ENCODE measurements around the gene UBXN7.
"Not testable (repeated sequence)": the region's sequence is repeated elsewhere in the genome, so short reads cannot be mapped to it uniquely, and the experiment has no call there.

The UBXN7 gene, protein sequence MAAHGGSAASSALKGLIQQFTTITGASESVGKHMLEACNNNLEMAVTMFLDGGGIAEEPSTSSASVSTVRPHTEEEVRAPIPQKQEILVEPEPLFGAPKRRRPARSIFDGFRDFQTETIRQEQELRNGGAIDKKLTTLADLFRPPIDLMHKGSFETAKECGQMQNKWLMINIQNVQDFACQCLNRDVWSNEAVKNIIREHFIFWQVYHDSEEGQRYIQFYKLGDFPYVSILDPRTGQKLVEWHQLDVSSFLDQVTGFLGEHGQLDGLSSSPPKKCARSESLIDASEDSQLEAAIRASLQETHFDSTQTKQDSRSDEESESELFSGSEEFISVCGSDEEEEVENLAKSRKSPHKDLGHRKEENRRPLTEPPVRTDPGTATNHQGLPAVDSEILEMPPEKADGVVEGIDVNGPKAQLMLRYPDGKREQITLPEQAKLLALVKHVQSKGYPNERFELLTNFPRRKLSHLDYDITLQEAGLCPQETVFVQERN

DNA sequence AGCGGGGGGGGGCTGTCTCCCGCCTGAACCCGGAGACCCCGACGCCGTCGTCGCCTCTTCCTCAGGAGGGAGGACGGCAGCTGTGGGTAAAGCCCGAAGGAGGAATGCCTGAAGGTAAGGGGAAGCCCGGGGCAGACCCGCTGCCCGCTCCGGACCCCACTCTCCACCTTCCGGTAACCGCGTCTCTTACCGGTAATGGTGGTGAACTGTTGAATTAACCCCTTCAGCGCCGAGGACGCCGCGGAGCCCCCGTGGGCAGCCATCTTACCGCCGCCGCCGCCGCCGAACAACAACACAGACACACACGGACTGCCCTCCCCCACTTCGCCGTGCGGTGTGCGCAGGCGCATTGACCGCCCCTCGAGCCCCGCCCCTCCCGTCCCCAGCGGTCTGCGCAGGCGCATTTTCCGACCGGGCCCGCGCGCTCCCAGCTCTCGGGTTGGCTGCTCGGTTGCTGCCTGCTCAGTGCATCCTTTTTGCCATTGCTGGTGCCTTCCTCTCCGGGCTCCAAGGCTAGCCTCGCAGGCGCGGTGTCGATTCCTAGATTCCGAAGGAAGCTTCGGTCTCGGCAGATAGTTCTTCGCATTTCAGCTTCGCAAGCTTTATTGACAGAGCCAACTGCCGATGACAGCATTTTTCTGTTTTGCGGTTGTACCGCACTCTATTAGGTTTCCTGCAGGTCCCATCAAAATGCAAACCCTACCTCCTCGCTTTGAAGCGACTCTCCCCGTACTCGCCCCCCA lies at the start of gene UBXN7:
Gene UBXN7, minus strand, starts transcription at position 291 of the 743 bp plus-strand sequence. Its CDS starts 28 bp downstream, at position 263.
- Mint-ChIP-seq H3K27ac (peak within 1 kb of the TSS; percentile 97), H3K9me3 (no peaks in the 10 kb centered on the region), H3K27me3 (no peaks in the 10 kb centered on the region), H3K36me3 (ENCODE audit: low read depth) (peaks cover 25% of the 10 kb centered on the region), H3K4me3 (peak within 1 kb of the TSS; percentile 77), H3K4me1 (ENCODE audit: low read depth) (peaks cover 22% of the 10 kb centered on the region)
- DNase-seq = peak; percentile 99

DNA sequence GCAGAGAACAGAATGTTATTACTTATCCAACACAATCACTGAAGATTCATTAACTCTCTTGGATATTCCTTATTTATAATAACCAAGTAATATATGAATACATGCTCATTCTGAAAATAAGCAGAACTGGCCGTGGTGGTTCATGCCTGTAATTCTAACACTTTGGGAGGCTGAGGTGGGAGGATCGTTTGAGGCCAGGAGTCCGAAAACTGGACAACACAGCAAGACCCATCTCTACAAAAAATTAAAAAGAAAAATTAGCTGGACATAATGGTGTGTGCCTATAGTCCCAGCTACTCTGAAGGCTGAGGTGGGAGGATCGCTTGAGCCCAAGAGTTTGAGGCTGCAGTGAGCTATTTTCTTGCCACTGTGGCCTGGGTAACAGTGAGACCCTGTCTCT lies 45.5 kb upstream of the UBXN7 start:
- Mint-ChIP-seq H3K9me3 (no peaks in the 10 kb centered on the region), H3K27me3 (no peaks in the 10 kb centered on the region), H3K27ac (no peak overlapping the region), H3K36me3 (ENCODE audit: low read depth) (peaks cover 84% of the 10 kb centered on the region), H3K4me3 (no peak overlapping the region), H3K4me1 (ENCODE audit: low read depth) (no peaks in the 10 kb centered on the region)
- no peak for DNase-seq

DNA sequence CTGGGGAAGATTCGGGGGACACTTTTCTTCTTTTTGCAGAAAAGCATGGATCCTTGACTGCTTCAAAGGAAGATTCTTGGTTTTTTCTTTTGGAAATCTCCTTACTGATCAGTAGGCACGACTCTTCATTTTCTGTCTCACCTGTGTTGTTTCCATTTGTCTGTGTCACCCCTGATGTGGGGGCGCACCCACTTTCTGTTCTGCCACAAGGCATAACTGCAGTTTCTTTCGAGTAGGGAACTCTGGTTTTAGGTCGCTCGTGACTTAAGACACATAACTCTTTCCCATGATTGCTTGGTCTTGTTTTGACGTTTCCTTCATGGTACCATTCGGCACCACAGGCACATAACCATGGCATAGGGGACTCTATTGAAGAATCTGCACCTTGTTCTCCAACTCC lies 40.1 kb upstream of the UBXN7 start:
- H3K36me3 Mint-ChIP-seq (ENCODE audit: low read depth) = peaks cover 83% of the 10 kb centered on the region
- H3K4me1 Mint-ChIP-seq (ENCODE audit: low read depth) = peaks cover 10% of the 10 kb centered on the region
- no peak for DNase-seq
- no peaks in the 10 kb centered on the region for H3K9me3 Mint-ChIP-seq
- no peak overlapping the region for H3K4me3 Mint-ChIP-seq
- no peaks in the 10 kb centered on the region for H3K27me3 Mint-ChIP-seq
- peak overlapping the region; percentile 1 for H3K27ac Mint-ChIP-seq

DNA sequence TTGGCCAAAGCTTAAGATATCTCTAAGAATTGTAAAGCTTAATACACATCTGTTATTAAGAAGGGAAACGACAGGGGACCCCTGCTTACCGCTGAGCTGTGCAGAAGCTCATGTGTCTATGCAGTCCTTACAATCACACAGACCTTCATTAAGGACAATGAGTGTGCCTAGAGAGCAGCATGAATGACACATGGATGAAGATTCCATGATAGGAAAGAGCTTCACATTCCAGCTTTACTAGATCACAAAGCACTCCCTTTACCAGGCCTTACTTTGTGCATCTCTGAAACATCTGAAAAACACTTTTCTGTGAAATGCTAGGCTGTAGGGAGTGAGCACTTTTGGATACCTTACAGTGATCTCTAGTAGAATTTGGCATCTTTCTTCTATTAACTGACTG lies 39.3 kb upstream of the UBXN7 start:
- peaks cover 10% of the 10 kb centered on the region for H3K4me1 Mint-ChIP-seq (ENCODE audit: low read depth)
- H3K27ac Mint-ChIP-seq = no peak overlapping the region
- H3K36me3 Mint-ChIP-seq (ENCODE audit: low read depth) = peaks cover 78% of the 10 kb centered on the region
- no peaks in the 10 kb centered on the region for H3K27me3 Mint-ChIP-seq
- DNase-seq = no peak
- no peaks in the 10 kb centered on the region for H3K9me3 Mint-ChIP-seq
- H3K4me3 Mint-ChIP-seq = no peak overlapping the region

DNA sequence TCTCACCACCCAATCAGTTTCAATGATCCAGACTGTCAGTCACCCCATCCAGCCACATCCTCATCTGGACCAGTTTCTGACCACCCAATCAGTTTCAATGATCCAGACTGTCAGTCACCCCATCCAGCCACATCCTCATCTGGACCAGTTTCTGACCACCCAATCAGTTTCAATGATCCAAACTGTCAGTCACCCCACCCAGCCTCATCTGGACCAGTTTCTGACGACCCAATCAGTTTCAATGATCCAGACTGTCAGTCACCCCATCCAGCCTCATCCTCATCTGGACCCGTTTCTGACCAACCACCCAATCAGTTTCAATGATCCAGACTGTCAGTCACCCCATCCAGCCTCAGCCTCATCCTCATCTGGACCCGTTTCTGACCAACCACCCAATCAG lies 38.0 kb upstream of the UBXN7 start:
- not testable (repeated sequence) for DNase-seq, H3K27ac Mint-ChIP-seq, H3K9me3 Mint-ChIP-seq, H3K27me3 Mint-ChIP-seq, H3K4me3 Mint-ChIP-seq
- H3K36me3 Mint-ChIP-seq (ENCODE audit: low read depth) = peaks cover 76% of the 10 kb centered on the region
- peaks cover 10% of the 10 kb centered on the region for H3K4me1 Mint-ChIP-seq (ENCODE audit: low read depth)

DNA sequence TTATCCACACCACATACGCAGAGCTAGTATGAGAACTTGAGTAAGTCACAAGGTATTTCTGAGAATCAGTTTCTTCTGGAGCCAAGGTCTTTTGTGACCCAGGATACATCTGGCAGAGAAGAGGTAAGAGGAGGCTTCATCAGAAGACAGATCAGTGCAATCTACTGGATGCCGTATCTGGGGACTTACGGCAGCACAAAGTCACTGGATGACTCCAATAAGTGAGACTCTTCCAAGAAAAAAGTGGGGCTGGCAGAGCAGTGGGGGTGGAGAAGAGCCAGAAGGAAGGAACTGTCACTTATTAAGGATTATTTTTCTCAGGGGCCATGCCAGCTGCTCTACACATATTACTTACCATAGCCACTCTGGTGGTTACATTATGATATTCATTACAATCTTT lies 31.6 kb upstream of the UBXN7 start:
- Mint-ChIP-seq H3K9me3 (peaks cover 7% of the 10 kb centered on the region), H3K4me1 (ENCODE audit: low read depth) (peaks cover 16% of the 10 kb centered on the region), H3K27me3 (no peaks in the 10 kb centered on the region), H3K27ac (no peak overlapping the region), H3K4me3 (no peak overlapping the region), H3K36me3 (ENCODE audit: low read depth) (peaks cover 30% of the 10 kb centered on the region)
- DNase-seq = no peak

DNA sequence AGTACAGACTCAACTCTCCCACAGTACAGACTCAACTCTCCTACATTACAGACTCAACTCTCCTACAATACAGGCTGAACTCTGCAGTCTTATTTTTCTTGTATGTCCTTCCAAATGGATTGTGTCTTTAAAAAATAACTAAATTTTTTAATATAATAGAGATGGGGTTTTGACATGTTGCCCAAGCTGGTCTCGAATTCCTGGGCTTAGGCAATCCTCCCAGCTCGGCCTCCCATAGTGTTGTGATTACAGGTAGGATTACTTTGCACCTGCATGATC lies 31.2 kb upstream of the UBXN7 start:
- Mint-ChIP-seq H3K27ac (no peak overlapping the region), H3K36me3 (ENCODE audit: low read depth) (peaks cover 27% of the 10 kb centered on the region), H3K4me3 (no peak overlapping the region), H3K27me3 (no peaks in the 10 kb centered on the region), H3K9me3 (peaks cover 7% of the 10 kb centered on the region), H3K4me1 (ENCODE audit: low read depth) (peaks cover 16% of the 10 kb centered on the region)
- DNase-seq = no peak

DNA sequence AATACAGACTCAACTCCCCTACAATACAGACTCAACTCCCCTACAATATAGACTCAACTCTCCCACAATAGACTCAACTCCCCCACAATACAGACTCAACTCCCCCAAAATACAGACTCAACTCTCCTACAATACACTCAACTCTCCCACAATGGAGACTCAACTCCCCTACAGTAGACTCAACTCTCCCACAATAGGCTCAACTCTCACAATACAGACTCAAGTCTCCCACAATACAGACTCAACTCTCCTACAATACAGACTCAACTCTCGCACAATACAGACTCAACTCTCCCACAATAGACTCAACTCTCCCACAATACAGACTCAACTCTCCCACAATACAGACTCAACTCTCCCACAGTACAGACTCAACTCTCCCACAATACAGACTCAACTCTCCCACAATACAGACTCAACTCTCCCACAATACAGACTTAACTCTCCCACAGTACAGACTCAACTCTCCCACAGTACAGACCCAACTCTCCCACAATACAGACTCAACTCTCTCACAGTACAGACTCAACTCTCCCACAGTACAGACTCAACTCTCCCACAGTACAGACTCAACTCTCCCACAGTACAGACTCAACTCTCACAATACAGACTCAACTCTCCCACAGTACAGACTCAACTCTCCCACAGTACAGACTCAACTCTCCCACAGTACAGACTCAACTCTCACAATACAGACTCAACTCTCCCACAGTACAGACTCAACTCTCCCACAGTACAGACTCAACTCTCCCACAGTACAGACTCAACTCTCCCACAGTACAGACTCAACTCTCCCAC lies 30.7 kb upstream of the UBXN7 start:
- H3K27ac Mint-ChIP-seq, H3K4me3 Mint-ChIP-seq, DNase-seq, H3K27me3 Mint-ChIP-seq, H3K9me3 Mint-ChIP-seq: not testable (repeated sequence)
- Mint-ChIP-seq H3K4me1 (ENCODE audit: low read depth) (peaks cover 19% of the 10 kb centered on the region), H3K36me3 (ENCODE audit: low read depth) (peaks cover 22% of the 10 kb centered on the region)

DNA sequence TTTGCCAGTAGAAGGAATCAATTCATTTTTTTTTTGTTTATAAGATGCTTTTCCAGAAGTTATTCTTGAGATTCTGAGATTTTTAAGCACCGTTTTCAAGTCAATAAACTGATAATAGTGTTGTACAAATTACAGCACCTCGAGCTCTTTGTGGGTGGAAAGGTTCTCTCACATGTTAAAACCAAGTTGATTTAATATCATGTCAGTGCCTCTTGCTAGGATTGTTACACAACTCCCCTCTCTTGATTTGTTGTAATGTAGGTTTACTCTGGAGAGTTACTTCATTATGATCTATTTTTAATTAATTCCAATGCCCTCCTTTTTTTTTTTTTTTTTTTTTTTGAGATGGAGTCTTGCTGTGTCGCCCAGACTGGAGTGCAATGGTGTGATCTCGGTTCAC lies 25.8 kb upstream of the UBXN7 start:
- Mint-ChIP-seq H3K27ac (no peak overlapping the region), H3K4me1 (ENCODE audit: low read depth) (peaks cover 21% of the 10 kb centered on the region), H3K4me3 (no peak overlapping the region), H3K9me3 (peaks cover 3% of the 10 kb centered on the region), H3K36me3 (ENCODE audit: low read depth) (no peaks in the 10 kb centered on the region), H3K27me3 (no peaks in the 10 kb centered on the region)
- no peak for DNase-seq

DNA sequence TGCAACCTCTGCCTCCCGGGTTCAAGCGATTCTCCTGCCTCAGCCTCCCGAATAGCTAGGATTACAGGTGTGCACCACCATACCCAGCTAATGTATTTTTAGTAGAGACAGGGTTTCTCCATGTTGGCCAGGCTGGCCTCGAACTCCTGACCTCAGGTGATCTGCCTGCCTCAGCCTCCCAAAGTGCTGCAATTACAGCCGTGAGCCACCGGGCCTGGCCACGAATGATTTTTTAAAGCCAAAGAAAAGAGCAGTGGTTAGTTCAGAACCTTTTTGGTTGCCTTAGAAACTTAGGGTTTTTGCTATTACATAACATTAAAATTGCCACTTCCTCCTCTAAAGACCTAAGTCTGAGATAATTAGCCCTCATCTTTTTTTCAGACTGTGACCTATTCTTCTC lies 25.2 kb upstream of the UBXN7 start:
- H3K27ac Mint-ChIP-seq; H3K9me3 Mint-ChIP-seq; DNase-seq; H3K27me3 Mint-ChIP-seq; H3K36me3 Mint-ChIP-seq (ENCODE audit: low read depth); H3K4me3 Mint-ChIP-seq: not testable (repeated sequence)
- H3K4me1 Mint-ChIP-seq (ENCODE audit: low read depth) = peaks cover 21% of the 10 kb centered on the region

DNA sequence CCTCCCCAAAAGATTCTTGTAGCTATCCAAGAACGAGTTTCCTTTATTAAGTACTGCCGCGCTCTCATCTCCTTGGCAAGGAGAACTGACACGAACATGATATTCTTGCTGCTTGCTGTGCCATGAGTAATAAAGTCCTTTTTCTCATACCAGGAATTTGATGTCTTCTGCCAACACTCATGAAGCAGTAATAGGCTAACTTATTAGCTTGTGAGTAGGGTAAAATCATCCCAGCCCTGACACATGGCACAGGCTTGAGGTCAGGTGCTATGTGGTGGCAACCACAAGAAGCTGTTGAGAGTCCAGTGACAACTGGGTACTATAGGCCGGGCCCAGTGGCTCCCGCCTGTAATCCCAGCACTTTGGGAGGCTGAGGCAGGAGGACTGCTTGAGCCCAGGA lies 22.7 kb upstream of the UBXN7 start:
- no peaks in the 10 kb centered on the region for H3K36me3 Mint-ChIP-seq (ENCODE audit: low read depth)
- H3K4me3 Mint-ChIP-seq = no peak overlapping the region
- no peak overlapping the region for H3K27ac Mint-ChIP-seq
- no peaks in the 10 kb centered on the region for H3K9me3 Mint-ChIP-seq
- no peaks in the 10 kb centered on the region for H3K27me3 Mint-ChIP-seq
- H3K4me1 Mint-ChIP-seq (ENCODE audit: low read depth) = peaks cover 10% of the 10 kb centered on the region
- DNase-seq = no peak

DNA sequence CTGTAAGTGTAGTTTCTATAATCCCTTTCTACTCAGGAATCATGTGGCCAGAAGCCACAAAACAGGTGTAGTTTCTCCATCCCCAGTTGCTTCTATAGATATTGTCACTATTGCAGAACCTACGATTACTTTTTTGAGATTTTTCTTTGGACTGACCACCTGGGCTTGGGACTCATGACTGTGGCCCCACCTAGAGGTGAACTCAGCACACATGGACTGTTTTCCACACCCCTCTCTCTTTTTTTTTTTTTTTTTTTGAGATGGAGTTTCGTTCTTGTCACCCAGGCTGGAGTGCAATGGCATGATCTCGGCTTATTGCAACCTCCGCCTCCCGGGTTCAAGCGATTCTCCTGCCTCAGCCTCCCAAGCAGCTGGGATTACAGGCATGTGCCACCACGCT lies 13.2 kb upstream of the UBXN7 start:
- H3K9me3 Mint-ChIP-seq, H3K27ac Mint-ChIP-seq, H3K4me3 Mint-ChIP-seq: not testable (repeated sequence)

DNA sequence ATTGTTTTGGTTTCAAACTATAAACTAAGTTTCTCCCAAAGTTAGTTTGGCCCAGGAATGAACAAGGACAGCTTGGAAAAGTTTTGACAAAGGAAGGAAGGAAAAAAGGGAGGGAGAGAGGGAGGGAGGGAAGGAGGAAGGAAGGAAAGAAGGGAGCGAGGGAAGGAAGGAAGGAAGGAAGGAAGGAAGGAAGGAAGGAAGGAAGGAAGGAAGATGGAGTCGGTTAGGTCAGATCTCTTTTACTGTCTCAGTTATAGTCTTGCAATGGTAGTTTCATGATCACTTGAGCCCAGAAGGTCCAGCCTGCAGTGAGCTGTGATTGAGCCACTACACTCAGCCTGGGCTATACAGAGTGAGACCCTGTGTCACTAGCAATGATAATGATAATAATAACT lies 12.3 kb upstream of the UBXN7 start:
- no peak overlapping the region for H3K4me3 Mint-ChIP-seq
- no peak overlapping the region for H3K27ac Mint-ChIP-seq
- H3K9me3 Mint-ChIP-seq = no peaks in the 10 kb centered on the region
- no peaks in the 10 kb centered on the region for H3K36me3 Mint-ChIP-seq (ENCODE audit: low read depth)
- peaks cover 11% of the 10 kb centered on the region for H3K4me1 Mint-ChIP-seq (ENCODE audit: low read depth)
- H3K27me3 Mint-ChIP-seq = no peaks in the 10 kb centered on the region
- no peak for DNase-seq

More for the DNA sequence above, 13.2 kb upstream of the UBXN7 start:
- DNase-seq; H3K36me3 Mint-ChIP-seq (ENCODE audit: low read depth); H3K27me3 Mint-ChIP-seq: not testable (repeated sequence)
- peaks cover 11% of the 10 kb centered on the region for H3K4me1 Mint-ChIP-seq (ENCODE audit: low read depth)

DNA sequence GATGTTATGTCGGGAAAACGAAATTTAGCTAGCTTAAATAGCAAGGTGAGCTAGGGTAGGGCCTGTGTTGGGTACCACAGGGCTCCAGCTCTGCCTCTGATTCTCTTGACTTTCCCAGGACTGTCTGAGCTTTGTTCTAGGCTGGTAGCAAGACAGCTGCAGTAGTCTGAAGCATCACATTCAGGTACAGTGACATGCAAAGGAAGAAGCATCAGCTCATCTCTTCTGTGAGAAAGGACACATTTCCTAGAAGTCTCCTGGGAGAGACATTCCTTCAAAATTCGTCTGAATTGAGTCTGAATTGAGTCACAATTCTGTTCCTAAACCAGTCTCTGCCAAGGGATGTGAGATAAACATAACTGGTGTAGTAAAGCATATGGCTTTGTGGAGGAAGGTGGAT lies 8.5 kb upstream of the UBXN7 start:
- no peaks in the 10 kb centered on the region for H3K9me3 Mint-ChIP-seq
- no peak overlapping the region for H3K4me3 Mint-ChIP-seq
- no peak for DNase-seq
- H3K4me1 Mint-ChIP-seq (ENCODE audit: low read depth) = peaks cover 11% of the 10 kb centered on the region
- no peaks in the 10 kb centered on the region for H3K27me3 Mint-ChIP-seq
- H3K36me3 Mint-ChIP-seq (ENCODE audit: low read depth) = no peaks in the 10 kb centered on the region
- no peak overlapping the region for H3K27ac Mint-ChIP-seq
